ENCODE measurements around the gene MCC.
A peak's percentile ranks its signal among the peaks of the same experiment; 100 is the strongest.

MCC gene

GRCh38 chr5:113017881-113018635 lies 470.2 kb downstream of the MCC start:
- no peak for DNase-seq

- no peak for DNase-seq
These were observed 482.8 kb downstream of the MCC start for GRCh38 chr5:113005454-113005853.

- no peak for DNase-seq
These were observed 484.5 kb downstream of the MCC start for GRCh38 chr5:113003763-113004162.

- DNase-seq, result no peak
These were observed 485.8 kb downstream of the MCC start for GRCh38 chr5:113002423-113002822.

- DNase-seq, result no peak
These were observed 487.8 kb downstream of the MCC start for GRCh38 chr5:113000466-113000865.

- DNase-seq, result no peak
These were observed 490.0 kb downstream of the MCC start for GRCh38 chr5:112998296-112998695.

GRCh38 chr5:112996830-112997374 lies 491.4 kb downstream of the MCC start:
- DNase-seq, result no peak

GRCh38 chr5:112995764-112996618 lies 492.3 kb downstream of the MCC start:
- peak; percentile 82 to 87 for DNase-seq

- DNase-seq, result no peak
These were observed 502.0 kb downstream of the MCC start for GRCh38 chr5:112986224-112986623.

GRCh38 chr5:112983363-112983762 lies 504.9 kb downstream of the MCC start:
- no peak for DNase-seq

GRCh38 chr5:112979723-112980122 lies 508.5 kb downstream of the MCC start:
- no peak for DNase-seq

- DNase-seq, result no peak
These were observed 509.4 kb downstream of the MCC start for GRCh38 chr5:112978836-112979235.

GRCh38 chr5:112977440-112977861 lies 510.8 kb downstream of the MCC start:
- DNase-seq, result no peak

- DNase-seq, result peak; percentile 95 to 97
These were observed 511.6 kb downstream of the MCC start, which contains the start of gene DCP2 for GRCh38 chr5:112976432-112977309. TSS of gene DCP2 (plus strand) at chr5:112976798. CDS start at chr5:112976934, 136 bp downstream.

GRCh38 chr5:112975721-112976431 lies 512.4 kb downstream of the MCC start:
- peak; percentile 19 to 30 for DNase-seq

- DNase-seq, result no peak
These were observed 513.4 kb downstream of the MCC start for GRCh38 chr5:112974901-112975300.

- DNase-seq, result no peak
These were observed 514.3 kb downstream of the MCC start for GRCh38 chr5:112973904-112974303.

- no peak for DNase-seq
These were observed 515.2 kb downstream of the MCC start for GRCh38 chr5:112973036-112973435.

Data from activated CD4-positive, alpha-beta T cell treated with anti-CD3 and anti-CD28 coated beads, Interleukin-2, amount 50 U/mL, for 48 hours (primary cell).